Measurements from ENCODE around the gene BCL7A.

DNA sequence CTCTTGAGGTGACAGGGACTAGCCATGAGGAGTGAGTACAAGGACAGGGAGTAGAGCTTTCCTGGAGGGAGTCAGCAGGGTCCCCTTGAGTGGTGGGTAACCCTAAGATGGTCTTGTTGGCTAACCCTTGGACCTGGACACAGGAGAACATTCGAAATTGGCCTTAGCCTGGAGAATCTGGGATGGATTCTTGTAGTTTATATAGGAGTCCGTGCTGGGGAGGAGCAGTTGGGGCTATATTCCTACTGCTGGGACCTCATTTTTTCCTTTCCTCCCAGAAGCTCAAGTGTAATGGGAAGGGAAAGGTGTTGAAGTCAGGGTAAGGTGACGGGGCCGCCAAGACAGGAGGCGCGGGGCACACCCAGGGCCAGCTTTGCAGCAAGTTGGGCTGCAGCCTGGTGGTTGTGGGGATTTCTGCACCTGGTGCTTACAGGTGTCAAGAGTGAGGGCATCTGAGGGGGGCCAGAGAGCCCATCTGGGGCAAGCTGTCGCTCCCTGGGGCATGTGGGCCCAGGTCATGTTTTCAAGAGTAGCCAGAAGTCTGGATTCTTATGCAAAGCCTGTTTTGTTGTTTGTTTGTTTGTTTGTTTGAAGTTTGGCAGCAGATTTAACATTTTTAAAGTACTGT, 5.1 kb downstream of the BCL7A start:
- TF ChIP-seq POLR2AphosphoS5 (IDR thresholded peaks at IDR 0.05; ENCODE audit: borderline replicate concordance, low read depth, low read length) (no peak), EZH2 (IDR thresholded peaks at IDR 0.05) (no peak)

All from SK-N-MC (cell line).